RPMI7951 (cell line): Measurements from ENCODE around the gene CNBD2. TPM values are rescaled to one million over a fixed set of nuclear protein-coding genes. Genes with fewer than 3 reads are reported as not detected.
"Not testable (repeated sequence)": the region's sequence is repeated elsewhere in the genome, so short reads cannot be mapped to it uniquely, and the experiment has no call there.

ENCODE experiments used
- DNase-seq: peaks from one replicate; pipeline ENCODE4 v3.0.0-alpha.2; 2012; ENCODE audit warnings: low read depth
- total RNA-seq: library from RNA; depleted of rRNA; stranded (reverse); fragments of >200 nt; shearing (Covaris generic); gene quantifications from 2 replicates; pipeline ENCODE4 v1.2.3, GENCODE V29; 2014; rRNA removed

Gene CNBD2
- 6.8 and 18.8 TPM in 2 replicates for total RNA-seq

DNA sequence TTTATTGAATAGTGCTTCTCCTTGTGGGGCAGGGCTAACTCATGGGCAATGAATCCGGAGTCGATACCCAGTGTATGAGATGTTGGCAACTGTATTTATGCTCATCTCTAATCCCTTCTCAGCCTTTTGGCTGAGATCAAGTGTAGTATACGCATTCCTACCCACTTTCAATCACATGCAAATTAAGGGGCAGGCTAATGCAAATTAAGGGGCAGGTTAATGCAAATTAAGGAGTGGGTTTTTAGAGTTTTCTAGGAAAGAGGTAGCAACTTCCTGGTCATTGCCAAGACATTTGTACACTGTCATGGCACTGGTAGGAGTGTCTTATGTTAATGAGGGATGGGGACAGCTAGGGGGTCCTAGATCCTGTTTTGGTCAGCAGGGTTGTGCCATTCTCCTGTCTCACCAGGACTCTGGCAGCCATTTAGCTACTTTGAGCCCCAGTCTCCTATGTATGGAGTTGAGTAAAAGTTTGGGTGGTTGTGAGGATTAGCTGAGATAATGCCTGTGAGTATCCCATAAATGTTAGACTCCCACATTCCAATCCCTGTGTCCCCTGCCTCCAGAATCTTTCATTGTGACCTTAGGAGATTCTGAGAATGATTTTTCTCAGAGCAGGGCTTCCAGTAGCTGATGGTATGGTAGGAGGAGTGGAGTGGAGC, at the start of gene CNBD2:
Gene CNBD2, plus strand, starts transcription at position 612 of the 662 bp plus-strand sequence. CDS start 173 bp downstream, outside the sequence.
- DNase-seq: no peak

DNA sequence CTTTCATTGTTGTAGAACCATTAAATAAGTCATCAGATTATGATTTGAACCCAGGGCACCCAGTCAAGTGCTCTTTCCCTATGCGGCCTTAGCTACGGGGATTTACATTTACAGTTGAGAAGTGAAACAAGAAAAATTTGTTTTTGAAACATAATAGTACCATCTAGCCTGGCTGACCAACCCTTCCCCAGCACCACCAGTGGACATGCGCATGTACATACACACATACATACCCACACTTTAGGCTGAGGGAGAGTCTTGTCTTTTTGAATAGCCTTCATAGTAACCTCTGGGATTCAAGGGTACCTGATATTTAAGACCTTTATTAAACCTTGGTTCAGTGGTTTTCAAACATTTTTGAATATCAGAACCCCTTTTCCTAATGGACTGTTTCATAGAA, 47.9 kb upstream of the CNBD2 start:
- DNase-seq: no peak

DNA sequence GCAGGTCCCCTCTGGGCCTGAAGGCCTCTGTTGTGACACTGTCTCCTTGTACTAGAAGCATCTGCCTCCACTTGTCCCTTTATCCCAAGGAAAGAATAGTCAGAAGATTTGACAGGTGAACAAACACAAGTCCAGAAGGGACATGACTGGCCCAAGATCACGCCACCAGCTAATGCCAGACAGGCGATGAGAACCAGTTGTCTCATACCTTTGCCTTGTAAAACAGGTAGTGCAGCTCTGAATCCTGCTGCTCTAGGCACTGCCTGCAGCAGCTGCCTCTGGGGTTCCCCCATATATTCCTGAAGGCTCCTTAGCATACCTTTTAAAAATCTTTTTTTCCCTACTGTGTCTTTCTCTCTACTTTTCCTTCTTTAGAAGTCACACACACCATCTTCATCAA, 39.1 kb upstream of the CNBD2 start:
- DNase-seq: no peak

DNA sequence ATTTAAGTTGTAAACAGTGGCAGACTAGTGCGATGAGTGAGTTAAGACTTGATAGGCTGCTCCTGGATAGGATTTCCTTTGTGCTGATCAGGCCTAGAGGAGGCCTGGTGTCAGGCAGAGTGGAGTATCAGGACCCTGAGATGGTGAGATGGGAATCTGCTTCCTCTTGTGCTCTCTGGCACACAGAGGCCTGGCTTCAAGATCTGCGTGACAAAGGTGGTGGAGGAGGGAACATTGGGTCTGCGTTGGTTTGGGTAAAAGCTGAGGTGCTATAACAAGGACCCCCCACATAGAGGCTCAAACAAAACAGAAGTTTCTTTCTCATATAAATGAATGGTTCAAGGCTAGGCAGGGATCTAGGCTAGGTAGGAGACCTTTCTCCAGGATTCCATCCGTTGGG, 34.3 kb upstream of the CNBD2 start:
- DNase-seq: no peak

DNA sequence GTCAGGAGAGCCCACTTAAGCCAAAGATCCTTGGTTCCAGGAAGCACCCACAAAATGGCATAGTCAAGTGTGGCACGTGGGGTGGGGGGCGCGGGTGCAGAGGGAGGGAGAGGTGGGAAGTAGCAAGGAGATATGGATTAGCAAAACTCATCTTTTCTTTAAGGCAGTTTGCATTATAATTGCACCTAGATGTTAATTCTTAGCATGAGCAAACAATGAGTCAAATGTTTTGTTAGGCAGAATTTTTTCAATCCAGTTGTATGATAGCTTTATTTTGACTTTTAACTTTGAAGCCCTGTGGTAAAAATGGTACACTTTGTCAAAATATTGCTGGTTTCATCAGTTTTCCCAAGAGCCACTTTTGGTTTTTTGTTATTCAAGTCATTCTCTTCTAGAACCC, 29.1 kb upstream of the CNBD2 start:
- DNase-seq: no peak

DNA sequence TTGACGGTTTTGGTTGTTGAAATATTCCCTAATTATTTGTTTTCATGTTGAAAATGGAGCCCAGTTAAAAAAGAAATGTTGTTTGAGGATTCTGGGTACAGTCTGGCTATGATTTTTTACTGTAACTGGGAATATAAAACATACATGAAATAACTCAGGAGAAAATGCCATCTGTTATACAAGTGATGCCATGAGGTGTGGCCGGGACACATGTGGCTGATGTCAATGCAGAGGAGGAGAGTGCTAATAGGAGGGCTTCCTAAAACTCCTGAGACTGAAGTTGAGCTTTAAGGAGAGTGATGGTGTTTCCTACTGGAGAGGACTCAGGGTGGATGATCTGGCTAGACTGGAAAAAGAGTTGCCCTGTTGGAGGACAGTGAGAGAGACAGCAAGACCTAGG, 26.8 kb upstream of the CNBD2 start:
- DNase-seq: no peak

DNA sequence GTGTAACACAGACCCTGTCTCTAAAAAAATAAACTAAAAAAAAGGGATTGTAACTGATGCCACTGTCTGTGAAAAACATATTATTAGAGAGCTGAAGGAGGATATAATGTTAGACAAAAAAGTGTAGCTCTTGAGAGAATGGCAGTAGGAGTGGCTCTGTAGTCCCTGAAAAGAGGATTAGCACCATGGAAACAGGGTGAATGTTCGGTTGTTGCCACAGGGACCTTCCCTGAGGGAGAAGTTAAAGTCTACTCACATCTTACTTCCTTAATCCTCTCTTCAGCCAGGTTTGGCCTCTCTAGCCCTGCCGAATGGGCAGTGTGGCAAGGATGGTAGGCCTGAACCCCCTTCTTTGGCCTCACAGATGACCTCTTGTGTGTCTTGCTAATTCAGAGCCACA, 26.1 kb upstream of the CNBD2 start:
- DNase-seq: no peak

DNA sequence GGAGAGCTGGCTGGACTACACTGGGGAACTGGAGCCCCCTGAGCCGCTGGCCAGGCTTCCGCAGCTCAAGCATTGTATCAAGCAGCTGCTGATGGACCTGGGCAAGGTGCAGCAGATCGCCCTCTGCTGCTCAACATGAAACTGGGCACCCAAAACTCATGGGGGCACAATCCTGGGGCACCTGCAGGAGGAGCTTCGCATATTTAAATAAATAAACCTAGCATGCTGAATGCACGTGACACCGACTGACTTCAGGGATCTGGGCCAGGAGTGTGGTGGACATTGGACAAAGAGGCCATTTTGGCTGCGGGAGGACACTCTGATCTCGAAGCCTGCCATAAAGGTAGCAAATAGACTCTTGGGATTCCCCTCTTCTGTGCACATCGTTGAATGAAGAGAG, 20.9 kb upstream of the CNBD2 start:
- peak; percentile 45 for DNase-seq

DNA sequence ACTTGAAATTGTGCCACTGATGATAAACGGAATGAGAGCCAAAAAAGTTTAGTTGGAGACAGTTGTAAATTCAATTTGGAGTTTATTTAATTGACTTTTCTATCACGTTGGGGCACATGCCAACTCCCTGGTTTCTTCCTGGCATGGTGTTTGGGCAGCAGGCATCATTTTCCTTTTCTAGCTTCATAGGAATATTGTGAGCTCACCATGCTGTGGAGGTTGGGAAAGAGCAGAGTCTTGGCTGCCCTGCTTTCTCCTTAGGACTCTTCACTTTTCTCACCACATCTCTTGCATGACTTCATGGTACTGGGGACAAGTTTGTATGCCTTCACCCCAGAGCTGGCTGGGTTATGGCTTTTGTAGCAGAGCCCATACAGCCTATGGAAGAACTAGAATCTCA, 20.5 kb upstream of the CNBD2 start:
- DNase-seq: no peak

DNA sequence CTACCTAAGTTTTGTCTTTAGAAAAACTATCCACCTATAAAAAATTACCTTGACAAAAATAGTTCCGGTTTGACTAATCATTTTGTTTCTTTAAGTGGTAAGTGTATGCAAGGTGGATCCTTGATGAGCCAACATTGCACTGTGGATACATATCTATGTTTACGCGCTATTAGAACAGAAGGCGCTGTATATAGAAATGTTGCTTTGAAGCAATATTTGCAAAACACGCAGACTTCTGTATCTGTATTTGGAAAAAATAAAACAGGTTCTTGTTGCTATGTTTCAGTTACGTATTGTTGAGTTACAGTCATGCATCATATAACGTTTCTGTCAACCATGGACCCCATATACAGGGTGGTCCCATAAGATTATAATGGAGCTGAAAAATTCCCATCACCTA, 18.3 kb upstream of the CNBD2 start:
- no peak for DNase-seq

DNA sequence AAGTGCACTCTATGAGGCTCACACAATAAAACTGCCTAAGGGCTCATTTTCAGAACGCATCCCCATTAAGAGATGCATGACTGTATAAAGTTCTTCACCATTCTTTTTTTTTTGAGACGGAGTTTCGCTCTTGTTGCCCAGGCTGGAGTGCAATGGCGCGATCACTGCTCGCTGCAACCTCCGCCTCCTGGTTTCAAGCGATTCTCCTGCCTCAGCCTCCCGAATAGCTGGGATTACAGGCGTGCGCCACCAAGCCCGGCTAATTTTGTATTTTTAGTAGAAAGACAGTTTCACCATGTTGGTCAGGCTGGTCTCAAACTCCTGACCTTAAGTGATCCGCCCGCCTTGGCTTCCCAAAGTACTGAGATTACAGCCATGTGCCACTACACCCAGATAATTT, 16.3 kb upstream of the CNBD2 start:
- DNase-seq: not testable (repeated sequence)

DNA sequence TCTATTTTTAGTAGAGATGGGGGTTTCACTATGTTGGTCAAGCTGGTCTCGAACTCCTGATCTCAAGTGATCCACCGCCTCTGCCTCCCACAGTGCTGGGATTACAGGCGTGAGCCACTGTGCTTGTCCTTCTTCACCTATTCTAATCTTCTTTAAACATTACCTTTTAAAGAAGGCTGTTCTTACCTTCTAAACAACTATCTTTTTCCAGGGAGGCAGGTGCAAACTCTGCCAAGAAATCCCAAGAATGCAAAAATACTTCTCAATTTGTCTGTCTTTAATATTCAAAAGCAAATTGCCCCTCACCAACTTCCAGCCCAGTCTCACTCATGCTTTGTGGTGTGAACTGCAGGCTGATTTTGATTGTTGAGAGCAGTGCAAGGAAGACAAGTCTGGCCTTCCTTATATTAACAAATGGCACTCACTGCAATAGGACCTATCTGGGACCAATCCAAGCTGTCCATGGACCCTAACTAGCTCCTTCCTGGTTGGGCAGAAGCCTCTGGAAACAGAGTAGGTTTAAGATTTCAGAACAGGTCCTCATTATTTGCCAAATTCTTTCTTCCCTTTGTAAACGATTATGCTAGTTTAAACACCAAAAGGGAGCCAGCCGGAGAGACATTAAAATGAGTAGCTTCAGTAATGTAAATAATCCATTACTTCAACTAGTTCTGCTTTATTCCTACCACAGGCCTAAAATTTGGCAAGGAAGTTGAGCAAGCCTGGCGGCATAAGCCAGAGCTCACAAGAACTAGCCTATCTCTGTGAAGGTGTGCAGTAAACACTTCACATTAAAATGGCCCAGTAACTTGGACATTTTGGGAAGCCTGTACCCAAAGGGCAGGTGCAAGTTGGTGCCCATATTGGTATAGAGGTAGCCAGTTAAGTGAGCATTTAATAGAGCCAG, 15.7 kb upstream of the CNBD2 start:
- DNase-seq: peak; percentile 26

DNA sequence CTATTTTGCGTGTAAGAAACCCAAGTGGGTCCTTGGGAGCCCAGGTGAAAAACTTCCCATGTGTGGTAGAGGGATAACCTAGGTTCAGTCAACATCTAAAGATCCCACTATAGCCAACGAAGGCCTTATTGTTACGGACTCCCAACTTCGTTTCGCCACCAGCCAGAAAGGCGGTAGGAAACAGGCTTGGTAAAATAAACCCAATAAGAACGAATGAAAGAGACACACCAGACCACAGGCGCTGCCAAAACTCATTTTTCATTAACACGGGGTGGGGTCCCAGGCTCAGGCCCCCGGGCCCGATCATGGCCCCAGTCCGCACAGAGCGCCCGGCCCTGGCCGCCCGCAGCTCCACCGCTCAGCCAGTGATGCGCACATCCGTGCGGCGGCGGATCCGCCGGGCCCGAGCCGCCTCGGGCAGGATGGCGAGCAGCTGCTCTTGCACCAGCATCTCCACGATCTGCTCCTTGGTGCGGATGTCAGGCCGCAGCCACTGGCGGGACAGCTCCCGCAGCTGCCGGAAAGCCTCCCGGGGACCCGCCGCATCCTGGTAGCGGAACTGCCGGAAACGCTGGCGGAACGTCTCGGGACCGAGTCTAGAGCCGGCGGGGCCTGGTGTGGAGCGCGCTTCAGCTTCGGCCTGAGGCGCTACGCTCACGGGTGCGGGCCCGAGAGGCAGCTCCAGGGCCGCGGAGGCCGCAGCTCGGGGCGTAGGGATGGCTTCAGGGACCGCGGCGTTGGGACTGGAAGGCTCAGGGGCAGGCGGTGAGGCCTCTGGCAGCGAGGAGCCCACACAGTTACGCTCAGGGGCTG, 14.8 kb upstream of the CNBD2 start:
- DNase-seq: peak; percentile 65

DNA sequence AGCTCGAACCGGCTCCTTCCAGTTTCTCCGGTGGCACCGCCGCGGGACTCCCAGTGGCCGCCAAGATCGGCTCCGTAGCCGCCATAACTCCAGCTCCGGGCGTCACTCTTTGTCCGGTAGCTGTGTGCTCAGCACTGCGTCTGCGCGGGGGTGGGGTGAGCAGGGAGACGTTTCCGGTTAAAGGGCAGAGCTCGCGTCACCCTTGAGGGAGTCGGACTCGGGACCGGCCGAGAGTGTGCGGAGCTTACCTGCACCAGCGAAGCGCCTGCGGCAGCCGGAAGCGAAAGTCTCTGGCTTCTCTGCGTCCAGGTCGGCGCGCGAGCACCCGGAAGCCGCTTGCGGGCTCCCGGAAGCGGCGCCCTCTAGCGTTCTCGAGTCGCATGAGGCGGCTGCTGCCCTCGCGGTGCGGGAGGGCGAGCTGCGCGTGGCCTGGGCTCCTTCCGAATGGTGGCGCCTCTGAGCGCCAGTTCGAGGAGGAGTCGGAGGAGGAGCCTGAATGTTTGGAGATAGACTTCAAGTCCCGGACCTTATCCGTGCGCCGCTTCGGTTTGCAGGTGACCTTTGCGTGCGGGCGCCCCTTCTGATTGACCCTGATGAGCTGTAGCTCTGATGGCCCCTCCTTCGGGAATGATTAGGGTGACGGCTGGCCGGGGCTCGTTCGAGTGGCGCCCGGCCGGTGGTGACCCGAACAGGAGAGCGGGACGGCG, 14.0 kb upstream of the CNBD2 start, which contains the start of gene SCAND1:
Gene SCAND1, minus strand, starts transcription at position 303 of the 707 bp plus-strand sequence. Its CDS starts 218 bp downstream, at position 85.
- peak; percentile 97 for DNase-seq

DNA sequence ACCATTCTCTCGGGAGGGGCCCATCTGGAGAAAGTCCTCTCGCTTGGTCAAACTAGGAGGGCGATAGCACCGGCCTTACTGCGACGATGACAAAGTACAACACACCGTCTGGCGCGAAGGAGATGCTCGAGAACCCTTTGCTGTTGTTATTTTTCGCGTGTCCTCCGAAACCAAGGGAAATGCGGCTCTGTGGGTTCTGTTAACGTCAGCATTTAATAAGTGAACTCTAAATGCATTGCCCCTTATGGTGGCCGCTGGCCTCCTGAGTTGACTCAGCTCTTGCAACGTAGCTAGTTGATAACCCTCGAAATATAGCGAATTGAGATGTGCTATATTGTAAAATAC, 13.5 kb upstream of the CNBD2 start:
- DNase-seq: peak; percentile 59

DNA sequence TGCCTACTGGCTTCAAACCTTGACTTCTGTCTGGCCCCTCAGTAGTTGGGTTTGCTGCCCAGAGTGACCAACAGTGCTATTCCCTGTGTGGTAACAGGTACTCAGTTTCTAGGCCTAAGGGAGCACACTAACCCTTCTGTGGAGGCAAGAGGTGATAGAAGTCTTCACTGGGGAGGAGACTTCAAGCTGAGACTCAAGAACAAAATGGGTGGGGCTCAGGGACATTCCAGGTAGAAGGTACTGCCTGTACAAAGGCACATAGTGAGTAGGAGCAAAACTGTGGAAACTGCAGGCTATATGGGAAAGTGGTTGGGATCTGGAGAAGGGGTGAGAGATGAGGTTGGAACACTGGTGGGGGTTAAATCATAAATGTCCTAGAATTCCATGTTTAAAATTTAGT, 11.8 kb upstream of the CNBD2 start:
- DNase-seq: no peak

DNA sequence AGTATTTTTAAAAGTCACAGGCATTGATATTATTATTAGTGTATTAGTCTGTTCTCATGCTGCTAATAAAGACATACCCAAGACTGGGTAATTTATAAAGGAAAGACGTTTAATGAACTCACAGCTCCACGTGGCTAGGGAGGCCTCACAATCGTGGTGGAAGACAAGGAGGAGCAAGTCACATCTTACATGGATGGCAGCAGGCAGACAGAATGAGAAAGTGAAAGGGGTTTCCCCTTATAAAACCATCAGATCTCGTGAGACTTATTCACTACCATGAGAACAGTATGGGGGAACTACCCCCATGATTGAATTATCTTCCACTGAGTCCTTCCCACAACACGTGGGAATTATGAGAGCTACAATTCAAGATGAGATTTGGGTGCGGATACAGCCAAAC, 9.1 kb upstream of the CNBD2 start:
- DNase-seq: not testable (repeated sequence)

DNA sequence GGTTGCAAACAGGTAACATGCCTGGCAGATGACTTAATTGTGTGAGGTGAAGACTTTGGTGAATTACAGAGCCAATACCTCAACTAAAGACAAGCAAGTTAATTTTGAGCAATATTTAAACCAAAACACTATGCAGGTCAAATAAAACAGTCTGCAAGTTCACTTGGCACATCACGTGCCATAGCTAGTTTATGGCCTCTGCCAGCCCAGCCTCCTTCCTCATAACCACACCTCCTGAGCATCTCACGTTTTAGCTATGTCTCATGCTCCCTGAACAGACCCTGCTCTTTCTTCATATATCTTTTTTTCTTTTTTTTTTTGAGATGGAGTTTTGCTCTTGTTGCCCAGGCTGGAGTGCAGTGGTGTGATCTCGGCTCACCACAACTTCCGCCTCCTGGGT, 4.5 kb upstream of the CNBD2 start:
- DNase-seq: no peak

DNA sequence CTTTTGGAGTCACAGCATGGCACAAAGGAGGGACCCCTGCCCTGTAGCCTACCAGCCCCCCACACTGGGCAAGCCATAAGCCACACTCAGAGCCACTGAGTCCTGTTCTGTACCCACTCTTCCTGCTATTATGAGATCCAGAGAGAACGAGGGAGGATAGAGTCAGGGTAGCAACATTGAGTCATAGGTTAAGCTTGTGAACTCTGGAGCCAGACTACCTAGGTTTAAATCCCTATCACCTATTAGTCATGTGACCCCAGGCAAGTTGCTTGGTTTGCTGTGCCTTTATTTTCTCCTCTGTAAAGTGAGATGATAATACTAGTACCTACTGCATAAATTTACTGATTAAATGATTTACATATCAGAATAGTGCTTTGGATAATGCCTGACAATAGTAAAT, 540 bp downstream of the CNBD2 start:
- no peak for DNase-seq

DNA sequence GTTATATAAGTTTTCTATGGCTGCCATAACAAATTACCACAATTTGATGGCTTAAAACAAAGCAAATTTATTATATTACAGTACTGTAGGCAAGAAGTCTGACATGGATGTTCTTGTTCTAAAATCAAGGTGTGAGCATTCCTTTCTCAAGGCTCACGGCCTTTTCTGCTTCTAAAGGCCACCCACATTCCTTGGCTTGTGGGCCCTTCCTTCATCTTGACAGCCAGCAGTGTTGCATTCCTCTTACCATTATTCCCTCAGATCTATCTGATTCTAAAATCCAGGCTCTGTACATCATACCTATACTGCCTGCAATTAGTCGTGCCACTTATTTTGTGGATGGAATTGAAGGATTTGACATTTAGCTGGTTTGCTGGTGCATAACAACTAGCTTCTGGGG, 3.6 kb downstream of the CNBD2 start:
- DNase-seq: no peak

DNA sequence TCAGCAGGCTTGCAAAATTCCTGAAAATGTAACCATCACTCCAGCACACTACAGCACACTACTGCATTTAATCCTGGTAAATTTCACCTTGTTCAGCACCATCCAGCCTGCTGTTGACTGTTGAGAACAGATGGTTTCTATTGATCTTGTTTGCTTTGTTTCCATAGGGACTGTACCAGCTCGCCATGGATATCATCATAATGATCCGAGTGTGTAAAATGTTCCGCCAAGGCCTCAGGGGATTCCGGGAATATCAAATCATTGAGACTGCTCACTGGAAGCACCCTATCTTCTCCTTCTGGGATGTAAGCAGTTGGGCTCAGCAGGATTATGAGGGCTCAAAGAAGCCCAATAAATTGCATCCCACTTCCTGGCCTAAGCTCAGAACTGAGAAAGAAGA, 4.1 kb downstream of the CNBD2 start:
- peak; percentile 45 for DNase-seq

DNA sequence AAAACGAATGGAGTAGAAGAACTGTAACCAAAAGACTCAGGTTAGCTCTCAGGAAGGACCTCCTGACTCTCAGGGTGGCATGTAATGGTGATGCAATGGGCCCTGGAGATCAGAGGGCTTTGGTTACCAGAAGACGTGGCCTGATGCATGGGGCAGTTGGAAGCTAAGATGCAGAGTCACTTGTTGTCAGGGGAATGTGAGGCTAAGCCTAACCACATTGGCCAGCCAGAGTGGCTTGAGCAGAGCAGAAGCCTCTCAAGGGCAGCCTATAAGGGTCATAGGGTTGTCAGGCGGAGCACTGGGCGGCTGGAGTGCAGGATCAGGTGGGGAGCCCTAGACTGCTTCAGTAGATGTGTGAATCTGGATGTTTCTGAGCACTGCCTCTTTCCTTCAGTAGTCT, 5.9 kb downstream of the CNBD2 start:
- no peak for DNase-seq
